ENCODE data around the gene OAS2. TPM values are rescaled to one million over a fixed set of nuclear protein-coding genes. Genes with fewer than 3 reads are reported as not detected.

OAS2 gene
- total RNA-seq (2021; fragmentation: NEBNext Ultra II Directional; extraction: Animal tissue kit (Norgen Biotek cat#: 25700)) (not detected in 2 replicates), polyA plus RNA-seq (2011; rRNA removed) (0.06 TPM in 1 of 2 replicates, not detected in the other), polyA minus RNA-seq (2011; rRNA and poly(A)+ RNA removed) (0.06 and 0.07 TPM in 2 replicates)
- polyA plus RNA-seq (2011; cell fraction: cytosol; rRNA removed) = not detected
- not detected for polyA plus RNA-seq (2011; cell fraction: nucleus; rRNA removed)
- polyA plus RNA-seq (2012, experiment 1 of 2) = 0.06 to 0.20 TPM in 2 of 4 replicates, not detected in the others
- polyA plus RNA-seq (2012, experiment 2 of 2) = not detected
- 0.02 TPM for polyA plus RNA-seq (2013, experiment 1 of 2)
- polyA plus RNA-seq (2013, experiment 2 of 2) = 0.06 TPM
- polyA minus RNA-seq (2011; cell fraction: cytosol; rRNA and poly(A)+ RNA removed) = not detected
- polyA minus RNA-seq (2011; cell fraction: nucleus; rRNA and poly(A)+ RNA removed) = not detected
- long read RNA-seq, experiment 1 = 0 reads
- long read RNA-seq, experiment 2 = 0 reads

GRCh38 chr12:112978163-112979040 is at the start of gene OAS2:
TSS of gene OAS2 (plus strand) at chr12:112978519. CDS start at chr12:112978609, 90 bp downstream.
- no peak within 1 kb of the TSS for H2BK15ac ChIP-seq (ENCODE audit: low read length)
- H2BK20ac ChIP-seq (ENCODE audit: low read length) = no peak within 1 kb of the TSS
- no peak within 1 kb of the TSS; the same call in 1 of the 2 replicates for H3K18ac ChIP-seq (ENCODE audit: extremely low read depth, low read length)
- H3K79me1 ChIP-seq (ENCODE audit: low read depth, low read length) = no peaks in the 10 kb centered on the region
- H3K36me3 ChIP-seq (ENCODE audit: control insufficient read depth in 2 of 4, insufficient read depth in 4 of 4, low read length in 3 of 4) = no peaks in the 10 kb centered on the region
- ChIA-PET CTCF (ENCODE audit: partially characterized antibody) (interaction anchor here (0.6 to 4.1 kb wide), 9 partner anchors 8 to 461 kb away, joined by 3 to 24 read pairs (median 3); no protein-coding TSS in a partner anchor), POLR2A (ENCODE audit: partially characterized antibody) (no interaction called here)
- H3K14ac ChIP-seq (ENCODE audit: insufficient read length) = no peak within 1 kb of the TSS
- peak within 1 kb of the TSS; percentile 93 for H2AFZ ChIP-seq (ENCODE audit: low read length)
- no peak within 1 kb of the TSS for H2BK12ac ChIP-seq (ENCODE audit: low read depth, low read length)
- peaks cover 0 to 5% (median 0%) of the 10 kb centered on the region in 4 experiments; a peak in 1 of 7 replicates for H3K4me1 ChIP-seq (replicated peaks in 1 of 4; ENCODE audit: control insufficient read depth in 3 of 4, insufficient read depth in 4 of 4, low read length in 3 of 4)
- no peak within 1 kb of the TSS for H2BK120ac ChIP-seq (replicated peaks; ENCODE audit: low read depth, low read length)
- no peak within 1 kb of the TSS for H3K4me2 ChIP-seq (ENCODE audit: insufficient read depth in 1 of 2, low read depth in 2 of 2, low read length in 2 of 2)
- no peaks in the 10 kb centered on the region for H3K9me3 ChIP-seq (ENCODE audit: insufficient read depth in 2 of 2, low read depth in 1 of 2, low read length in 1 of 2)
- no peak within 1 kb of the TSS for H4K91ac ChIP-seq (replicated peaks; ENCODE audit: insufficient read length, low read length)
- H3K79me2 ChIP-seq (ENCODE audit: control insufficient read depth in 1 of 2, insufficient read depth in 2 of 2, low read length in 2 of 2) = no peaks in the 10 kb centered on the region
- H3K4me3 ChIP-seq (ENCODE audit: extremely low read depth in 1 of 4, insufficient read depth in 2 of 4, low read depth in 3 of 4, low read length in 4 of 4) = no peak within 1 kb of the TSS
- H4K20me1 ChIP-seq (replicated peaks in 1 of 2; ENCODE audit: control insufficient read depth in 1 of 2, insufficient read depth in 2 of 2, low read length in 2 of 2) = no peaks in the 10 kb centered on the region
- no peak within 1 kb of the TSS for H3K9ac ChIP-seq (replicated peaks in 1 of 4; ENCODE audit: extremely low read depth in 1 of 4, low read depth in 3 of 4, low read length in 3 of 4)
- no peak within 1 kb of the TSS for H3K4ac ChIP-seq (replicated peaks; ENCODE audit: insufficient read length, low read depth, low read length)
- no peak within 1 kb of the TSS for H3K56ac ChIP-seq (replicated peaks; ENCODE audit: insufficient read length, low read depth, low read length)
- H2BK5ac ChIP-seq (ENCODE audit: low read depth, low read length) = no peak within 1 kb of the TSS
- peak within 1 kb of the TSS; percentile 18; the same call in 1 of the 2 replicates for H4K8ac ChIP-seq (ENCODE audit: extremely low read depth, insufficient read depth, low read length)
- DNase-seq (ENCODE audit: low read depth in 1 of 2, low spot score in 2 of 2) (no peak), FAIRE-seq (no peak)
- no peak within 1 kb of the TSS for H2AK5ac ChIP-seq (ENCODE audit: low read depth, low read length)
- no peaks in the 10 kb centered on the region; a peak in 2 of 7 replicates for H3K27me3 ChIP-seq (replicated peaks in 1 of 4; ENCODE audit: control insufficient read depth in 3 of 4, extremely low read depth in 1 of 4, insufficient read depth in 3 of 4, low read length in 3 of 4)
- H3K27ac ChIP-seq (ENCODE audit: low read depth, low read length) = no peak within 1 kb of the TSS
- no peak within 1 kb of the TSS for H4K5ac ChIP-seq (ENCODE audit: insufficient read length, low read depth, low read length)
- 81% methylated on average over 19 of the region's 19 CpGs; no CpG with 5 or more reads in 1 of the 2 experiments for WGBS, 2 experiments (ENCODE audit: extremely low coverage in 1 of 2, insufficient coverage in 1 of 2, insufficient read length in 1 of 2, insufficient replicate concordance in 2 of 2, low coverage in 1 of 2, low lambda C conversion rate in 2 of 2, missing lambda C conversion rate in 1 of 2)
- H3K23ac ChIP-seq (ENCODE audit: insufficient read length) = no peak within 1 kb of the TSS
- H3K23me2 ChIP-seq (ENCODE audit: low read depth, low read length) = no peaks in the 10 kb centered on the region
- TF ChIP-seq CHD2 (IDR thresholded peaks at IDR 0.05; ENCODE audit: low read length) (no peak), ATF2 (IDR thresholded peaks at IDR 0.05; ENCODE audit: low read length) (no peak), POLR2A (IDR thresholded peaks at IDR 0.05; ENCODE audit: control extremely low read depth in 1 of 2, low read depth in 2 of 2, low read length in 2 of 2) (no peak), BCL11A (IDR thresholded peaks at IDR 0.05; ENCODE audit: low read depth in 2 of 2, low read length in 2 of 2) (no peak), ATF3 (IDR thresholded peaks at IDR 0.05; ENCODE audit: insufficient read depth, low read depth, low read length) (no peak), HDAC2 (IDR thresholded peaks at IDR 0.05; ENCODE audit: borderline replicate concordance in 1 of 2, low read depth in 2 of 2, low read length in 2 of 2) (0 out of 4 replicates have a peak, but pooled peaks of 1 of the 2 experiments have one; percentile 39), POU5F1 (IDR thresholded peaks at IDR 0.05; ENCODE audit: low read depth, low read length) (no peak)
